GM18508 (cell line): ENCODE results near the gene MLLT1.
"Not testable (repeated sequence)": the region's sequence is repeated elsewhere in the genome, so short reads cannot be mapped to it uniquely, and the experiment has no call there.

Experiments used
- ATAC-seq: cut with Tn5 transposase; IDR thresholded peaks from one replicate; pipeline ENCODE4 v1.9.1; 2021; ENCODE audit warnings: moderate number of reproducible peaks; ENCODE audit not compliant: insufficient read depth, unreplicated experiment

MLLT1 gene

DNA sequence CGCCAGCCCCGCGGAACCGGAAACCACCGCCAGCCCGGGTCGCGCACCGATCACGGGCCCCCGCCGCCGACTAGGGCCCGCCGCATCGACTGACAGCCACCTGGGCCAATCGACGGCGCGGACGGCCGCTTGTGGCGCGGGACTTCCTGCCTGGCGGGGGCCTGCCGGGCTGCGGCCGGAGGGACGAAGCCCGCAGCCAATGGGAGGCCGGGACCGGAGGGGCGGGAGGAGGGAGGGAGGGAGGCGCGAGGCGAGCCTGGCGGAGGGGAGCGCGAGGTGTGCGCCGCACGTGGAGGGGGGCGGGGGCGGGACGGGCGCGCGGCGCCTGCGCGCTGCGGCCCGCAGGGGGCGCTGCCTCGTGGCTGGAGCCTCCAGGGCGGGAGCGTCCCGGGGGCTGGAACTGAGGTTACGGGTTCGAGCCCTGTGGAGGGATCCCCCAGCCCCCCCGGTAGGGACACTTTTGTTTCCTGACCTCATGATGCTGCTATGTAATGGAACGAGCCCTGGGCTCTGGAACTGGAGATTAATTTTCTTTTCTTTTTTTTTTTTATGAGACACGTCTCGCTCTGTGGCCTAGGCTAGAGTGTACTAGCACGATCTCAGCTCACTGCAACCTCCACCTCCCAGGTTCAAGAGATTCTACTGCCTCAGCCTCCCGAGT, at the start of gene MLLT1:
TSS of gene MLLT1 (minus strand) at position 45 of the 661 bp plus-strand sequence. CDS start 191 bp downstream, outside the sequence.
- ATAC-seq, result peak; percentile 42

GRCh38 chr19:6326815-6327214, 47.0 kb upstream of the MLLT1 start:
- no peak for ATAC-seq

GRCh38 chr19:6325614-6326013, 45.8 kb upstream of the MLLT1 start:
- ATAC-seq, result no peak

GRCh38 chr19:6324757-6325156, 45.0 kb upstream of the MLLT1 start:
- ATAC-seq, result no peak

- no peak for ATAC-seq
Observed at GRCh38 chr19:6322284-6322683, 42.5 kb upstream of the MLLT1 start.

DNA sequence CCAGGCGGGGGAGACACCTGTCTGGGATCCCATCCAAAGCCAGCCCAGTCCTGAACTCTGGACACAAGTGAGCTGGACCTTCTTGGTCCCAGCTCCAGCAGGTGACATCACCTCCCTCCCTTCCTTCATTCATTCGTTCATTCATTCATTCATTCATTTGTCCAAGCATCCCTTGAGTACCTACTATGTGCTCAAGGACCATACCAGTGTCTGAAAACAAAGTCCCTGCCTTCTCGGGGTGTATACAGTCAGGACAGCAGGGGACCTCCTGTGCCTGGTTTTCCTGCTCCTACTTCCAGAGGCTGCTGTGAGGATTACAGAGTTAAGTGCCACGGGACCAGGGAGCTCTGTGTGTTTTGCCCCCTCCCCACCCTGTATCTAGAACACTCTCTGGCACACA, 39.6 kb upstream of the MLLT1 start:
- ATAC-seq, result no peak

GRCh38 chr19:6318772-6319171, 39.0 kb upstream of the MLLT1 start:
- ATAC-seq, result no peak

- not testable (repeated sequence) for ATAC-seq
Observed at GRCh38 chr19:6315646-6316045, 35.9 kb upstream of the MLLT1 start.

GRCh38 chr19:6313398-6313969, 33.7 kb upstream of the MLLT1 start:
- ATAC-seq, result no peak

DNA sequence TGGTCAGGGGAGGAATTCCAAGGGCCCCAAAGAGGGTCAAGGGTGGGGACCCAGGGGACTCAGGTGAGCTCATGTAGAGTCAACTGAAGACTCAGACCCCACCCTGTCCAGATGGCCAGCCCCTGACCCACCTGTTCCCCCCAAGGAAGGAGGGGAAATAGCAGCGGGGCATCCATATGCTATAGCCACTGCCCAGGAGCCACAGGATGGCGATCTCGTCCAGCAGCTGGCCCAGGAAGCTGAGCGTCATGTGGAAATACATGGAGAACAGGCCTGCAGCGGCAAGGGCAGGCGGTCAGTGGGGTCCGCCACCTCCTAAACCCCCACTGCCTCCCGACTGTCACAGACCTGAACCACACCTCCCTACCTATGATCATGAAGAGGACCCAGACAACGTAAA, 32.2 kb upstream of the MLLT1 start:
- ATAC-seq, result no peak

- ATAC-seq, result no peak
Observed at GRCh38 chr19:6298413-6298812, 18.6 kb upstream of the MLLT1 start.

DNA sequence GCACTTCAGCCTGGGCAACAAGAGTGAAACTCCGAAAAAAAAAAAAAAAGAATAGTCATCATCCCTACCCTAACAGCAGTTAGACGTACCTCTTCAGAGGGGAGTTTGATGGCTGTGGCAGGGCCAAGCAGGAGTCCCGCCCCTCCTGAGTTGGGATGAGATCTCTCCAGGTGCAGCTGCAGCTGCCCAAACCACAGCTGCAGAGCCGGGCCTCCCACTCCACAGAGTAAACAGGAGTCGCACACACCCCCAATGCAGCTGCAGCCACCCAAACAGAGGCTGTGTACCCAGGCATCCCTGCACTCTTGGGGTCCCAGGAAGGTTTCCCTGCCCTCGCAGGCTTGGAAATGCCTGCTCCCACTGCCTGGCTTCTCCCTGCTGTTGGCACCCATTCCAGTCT, 17.4 kb upstream of the MLLT1 start:
- ATAC-seq, result no peak

GRCh38 chr19:6292006-6292405, 12.2 kb upstream of the MLLT1 start:
- no peak for ATAC-seq

DNA sequence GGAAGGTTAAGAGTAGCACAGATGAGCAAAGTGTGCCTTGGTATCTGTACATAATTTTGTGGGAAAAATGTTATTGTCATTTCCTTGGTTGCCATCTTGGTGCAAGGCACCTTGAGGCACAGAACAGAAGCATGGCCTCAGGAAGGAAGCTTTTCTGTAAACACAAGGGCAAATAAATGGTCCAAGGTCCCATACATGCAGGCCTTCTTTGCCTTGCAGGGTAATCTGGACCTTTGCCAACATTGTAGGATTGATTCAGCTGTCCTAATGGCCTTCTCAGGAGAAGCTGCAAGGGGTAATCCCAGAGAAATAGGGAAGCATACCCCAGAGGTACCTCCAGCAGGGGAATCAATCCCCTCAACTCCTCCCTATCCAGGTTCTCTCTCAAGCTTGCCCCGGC, 9.0 kb upstream of the MLLT1 start:
- ATAC-seq, result no peak

GRCh38 chr19:6287269-6287885, 7.6 kb upstream of the MLLT1 start:
- ATAC-seq, result no peak

DNA sequence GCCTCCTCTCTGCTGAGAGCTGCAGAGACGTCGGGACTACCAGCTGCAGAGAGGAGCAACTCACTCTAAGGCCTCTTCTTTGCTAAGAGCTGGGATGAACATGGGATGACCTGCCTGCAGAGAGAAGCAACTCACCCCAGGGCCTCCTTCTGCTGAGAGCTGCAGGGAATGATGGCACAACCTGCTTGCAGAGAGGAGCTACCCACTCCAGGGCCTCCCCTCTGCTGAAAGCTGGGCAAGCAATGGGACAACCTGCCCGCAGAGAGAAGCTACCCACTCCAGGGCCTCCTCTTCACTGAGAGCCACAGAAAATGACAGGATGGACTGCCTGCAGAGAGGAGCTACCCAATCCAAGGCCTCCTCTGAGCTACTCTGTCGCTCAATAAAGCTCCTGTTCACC, 6.9 kb upstream of the MLLT1 start:
- no peak for ATAC-seq

- not testable (repeated sequence) for ATAC-seq
Observed at GRCh38 chr19:6282393-6282792, 2.6 kb upstream of the MLLT1 start.

GRCh38 chr19:6279620-6279930, 200 bp downstream of the MLLT1 start:
- no peak for ATAC-seq

- ATAC-seq, result no peak
Observed at GRCh38 chr19:6278740-6279619, 795 bp downstream of the MLLT1 start.

DNA sequence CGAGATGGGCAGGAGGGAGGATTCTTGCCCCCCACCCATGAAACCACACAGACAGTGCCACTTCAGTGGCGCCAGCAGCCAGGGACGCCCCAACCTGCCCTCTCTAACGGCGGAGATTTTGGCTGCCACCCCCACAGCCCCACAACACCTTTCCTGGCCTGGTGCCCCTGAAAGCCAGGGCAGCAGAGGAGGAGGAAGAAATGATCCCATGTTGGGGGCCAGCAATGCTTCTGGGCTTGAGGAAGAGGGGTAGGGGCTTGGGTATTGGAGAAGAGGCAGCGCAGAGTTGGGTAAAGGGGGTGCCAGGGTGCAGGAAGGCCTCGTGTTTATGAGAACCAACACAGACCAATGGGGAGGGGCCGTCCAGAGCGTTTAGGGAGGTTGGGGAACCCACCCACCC, 1.7 kb downstream of the MLLT1 start:
- no peak for ATAC-seq

DNA sequence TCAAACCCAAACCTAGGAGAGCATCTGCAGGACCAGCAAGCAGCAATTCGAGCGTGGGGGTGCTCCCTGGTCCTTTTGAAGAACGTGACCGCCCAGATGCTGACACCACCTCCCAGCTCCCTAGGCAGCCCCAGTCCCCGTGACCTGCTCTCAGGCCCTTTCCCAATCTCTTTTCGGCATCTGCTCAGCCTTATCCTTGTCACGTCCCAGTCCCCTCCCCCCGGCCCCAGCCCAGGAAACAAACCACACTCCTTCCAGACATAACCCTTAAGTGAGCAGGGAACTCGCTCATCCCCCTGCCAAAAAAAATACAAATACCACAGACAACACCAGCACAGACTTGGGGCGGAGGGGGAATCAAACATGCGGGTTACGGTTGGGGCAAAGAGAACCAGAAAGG, 3.3 kb downstream of the MLLT1 start:
- no peak for ATAC-seq
